HG02938 (cell line): ENCODE results near the gene NLGN1.

Experiments used
- ATAC-seq: cut with Tn5 transposase; IDR thresholded peaks from one replicate; pipeline ENCODE4 v1.9.1; 2021; ENCODE audit warnings: mild to moderate bottlenecking, moderate library complexity; ENCODE audit not compliant: unreplicated experiment

NLGN1 gene

DNA sequence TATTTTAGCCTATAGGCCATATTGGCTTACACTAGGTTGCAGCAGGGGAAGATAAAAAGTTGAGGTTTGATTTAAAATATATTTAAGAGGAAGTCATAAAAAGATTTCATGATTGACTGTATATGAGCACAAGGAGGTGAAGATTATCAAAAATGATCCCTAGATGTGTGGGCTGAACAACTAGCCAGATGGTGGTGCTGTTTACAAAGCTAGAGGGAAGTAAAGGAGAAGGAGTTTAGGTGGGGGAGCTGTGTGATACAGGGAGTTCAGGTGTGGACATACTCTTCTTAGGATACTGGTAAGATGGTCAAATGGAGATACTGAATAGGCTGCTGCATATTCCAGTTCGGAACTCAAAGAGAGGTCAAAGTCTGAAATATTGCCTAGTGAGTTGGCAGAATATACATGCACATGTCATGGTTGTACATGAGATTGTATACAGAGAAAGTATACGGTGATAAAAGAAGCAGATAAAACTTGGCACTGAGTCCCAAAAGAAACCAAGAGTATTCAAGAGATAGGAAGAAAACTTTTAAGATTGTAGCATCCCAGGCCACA is 727.8 kb downstream of the NLGN1 start:
- no peak for ATAC-seq

- ATAC-seq, result no peak
Observed at GRCh38 chr3:174126990-174127758, 729.6 kb downstream of the NLGN1 start.

DNA sequence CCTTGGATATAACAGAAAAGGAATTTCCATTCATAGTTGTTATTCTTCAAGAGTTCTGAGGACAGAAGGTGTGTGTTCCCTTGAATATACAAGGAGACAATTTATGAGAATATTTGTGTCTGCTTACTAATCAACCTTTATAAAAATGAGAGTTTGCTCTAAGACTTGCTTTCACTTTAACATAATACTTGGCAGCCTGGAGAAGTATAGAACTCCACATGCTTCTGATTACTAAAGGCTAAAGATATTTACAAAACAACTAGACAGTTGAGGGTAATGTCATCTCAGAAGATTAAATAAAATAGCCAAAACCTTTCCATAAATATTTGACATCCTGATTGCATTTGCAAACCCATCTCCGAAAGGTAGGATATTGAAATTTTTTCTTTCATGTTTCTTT is 734.5 kb downstream of the NLGN1 start:
- no peak for ATAC-seq

- no peak for ATAC-seq
Observed at GRCh38 chr3:174132421-174133042, 735.0 kb downstream of the NLGN1 start.

GRCh38 chr3:174146008-174146407 is 748.5 kb downstream of the NLGN1 start:
- ATAC-seq, result no peak

DNA sequence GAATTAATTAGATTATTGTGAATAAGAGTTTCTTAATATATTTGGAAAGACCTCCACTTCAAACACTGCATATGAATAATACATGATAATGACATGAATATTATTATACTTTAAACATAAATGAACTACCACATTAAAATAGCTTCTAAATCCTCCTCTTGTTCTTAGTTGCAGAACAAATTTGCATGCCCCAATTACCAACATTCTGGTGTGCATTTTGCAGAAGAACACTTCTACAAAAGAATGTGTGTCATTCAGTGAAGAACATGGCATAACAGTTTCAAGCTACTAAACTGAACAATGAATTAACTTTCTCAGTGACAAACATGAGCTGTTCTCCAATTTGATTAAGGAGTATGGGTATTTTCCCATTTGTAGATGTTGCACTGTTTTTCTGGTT is 750.3 kb downstream of the NLGN1 start:
- no peak for ATAC-seq

GRCh38 chr3:174153871-174154270 is 756.3 kb downstream of the NLGN1 start:
- ATAC-seq, result no peak

- ATAC-seq, result no peak
Observed at GRCh38 chr3:174156200-174156599, 758.7 kb downstream of the NLGN1 start.

DNA sequence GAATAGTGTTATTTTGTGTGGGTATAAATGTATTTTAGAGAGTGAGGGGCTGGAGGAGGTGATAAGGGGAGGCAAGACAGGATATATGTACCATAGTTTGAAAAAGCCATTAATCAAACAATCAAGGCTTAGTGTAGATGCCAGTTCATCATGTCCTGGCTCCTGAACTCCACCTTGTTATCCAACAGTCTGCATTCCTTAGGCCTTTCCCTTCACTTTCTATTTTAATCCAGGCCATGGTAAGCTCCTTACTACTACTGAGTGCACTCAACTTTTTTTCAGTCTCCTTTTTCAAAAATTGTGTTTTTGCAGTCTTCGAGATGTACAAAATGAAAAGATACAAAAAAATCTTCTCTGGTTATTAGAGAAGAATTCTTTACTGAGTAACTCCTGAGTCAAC is 761.1 kb downstream of the NLGN1 start:
- ATAC-seq, result no peak

GRCh38 chr3:174159604-174160003 is 762.1 kb downstream of the NLGN1 start:
- no peak for ATAC-seq

DNA sequence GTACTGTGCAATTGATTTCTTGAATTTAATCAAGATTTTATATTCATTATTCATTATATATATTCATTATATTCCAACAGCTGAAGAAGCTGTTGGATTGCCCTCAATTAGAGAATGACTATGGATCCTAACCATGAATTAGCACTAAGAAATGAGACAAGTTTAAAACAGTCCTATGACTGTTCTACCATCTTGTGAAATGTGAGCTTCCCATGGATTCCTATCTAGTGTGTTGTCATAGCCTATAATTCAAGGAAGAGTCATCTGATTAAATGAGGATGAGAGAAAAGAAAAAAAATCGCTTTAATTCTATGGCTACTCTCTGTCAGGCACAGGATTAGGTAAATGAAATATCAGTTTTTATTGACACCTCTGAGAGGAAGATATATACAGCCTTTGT is 765.0 kb downstream of the NLGN1 start:
- no peak for ATAC-seq

- ATAC-seq, result no peak
Observed at GRCh38 chr3:174168026-174168425, 770.5 kb downstream of the NLGN1 start.

- no peak for ATAC-seq
Observed at GRCh38 chr3:174168538-174169254, 771.2 kb downstream of the NLGN1 start.

DNA sequence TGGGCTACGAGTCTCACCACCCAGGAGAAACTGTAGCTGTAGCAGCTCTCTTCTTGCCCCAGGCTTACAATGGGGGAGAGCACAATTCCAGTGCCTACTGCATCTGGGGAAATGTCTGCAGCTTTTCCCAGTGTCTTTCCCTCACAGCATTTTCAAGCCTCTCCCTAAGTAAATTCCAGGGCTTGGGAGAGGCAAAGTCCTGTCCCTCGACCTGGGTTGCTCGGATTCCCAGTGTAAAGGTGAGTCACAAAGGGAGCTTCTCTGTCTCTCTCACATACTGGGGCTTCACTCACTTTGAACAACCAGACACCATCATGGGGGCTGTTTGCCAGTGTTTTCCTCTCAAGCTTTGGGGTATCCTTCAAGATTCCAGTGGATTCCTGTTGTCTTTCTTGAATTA is 772.2 kb downstream of the NLGN1 start:
- no peak for ATAC-seq

- ATAC-seq, result no peak
Observed at GRCh38 chr3:174170248-174170647, 772.7 kb downstream of the NLGN1 start.

GRCh38 chr3:174186377-174186989 is 788.9 kb downstream of the NLGN1 start:
- no peak for ATAC-seq

- ATAC-seq, result no peak
Observed at GRCh38 chr3:174191380-174191779, 793.8 kb downstream of the NLGN1 start.

DNA sequence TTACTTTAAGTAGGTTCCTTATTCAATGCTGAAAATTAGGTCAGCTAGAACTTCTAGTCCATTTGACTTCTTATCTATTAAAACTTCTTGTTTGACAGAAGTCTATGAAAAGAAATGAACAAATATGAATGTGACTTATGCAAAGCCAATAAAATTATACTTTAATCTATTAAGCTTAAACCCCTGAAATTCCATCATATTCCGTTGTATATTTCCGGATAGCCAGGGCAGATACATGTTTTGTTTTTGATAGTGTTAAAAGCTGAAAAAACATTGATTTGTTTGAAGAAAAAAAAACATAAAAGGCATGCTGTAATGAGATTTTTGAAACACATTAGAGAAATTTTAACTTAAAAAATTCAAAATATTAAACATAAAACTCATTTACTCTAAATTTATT is 794.4 kb downstream of the NLGN1 start:
- no peak for ATAC-seq

DNA sequence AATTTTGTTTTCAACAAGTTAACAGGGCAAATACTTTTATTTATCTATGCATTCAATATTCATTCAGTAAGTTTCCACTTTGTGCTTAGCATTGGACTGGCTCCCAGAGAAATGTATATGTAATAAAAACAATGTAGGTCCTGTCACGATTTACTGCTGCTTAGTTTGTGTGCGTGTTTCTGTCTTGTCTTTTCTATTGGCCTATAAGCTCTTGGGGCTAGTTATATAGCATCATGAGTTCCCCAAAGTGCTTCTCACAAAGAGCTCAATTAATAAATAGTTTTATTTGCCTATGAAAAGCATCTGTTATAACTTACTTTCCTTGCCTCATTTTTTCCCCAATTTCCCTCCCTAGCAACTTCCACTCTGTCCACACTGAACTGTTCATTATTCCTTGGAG is 794.9 kb downstream of the NLGN1 start:
- no peak for ATAC-seq

GRCh38 chr3:174193604-174194003 is 796.1 kb downstream of the NLGN1 start:
- ATAC-seq, result no peak

DNA sequence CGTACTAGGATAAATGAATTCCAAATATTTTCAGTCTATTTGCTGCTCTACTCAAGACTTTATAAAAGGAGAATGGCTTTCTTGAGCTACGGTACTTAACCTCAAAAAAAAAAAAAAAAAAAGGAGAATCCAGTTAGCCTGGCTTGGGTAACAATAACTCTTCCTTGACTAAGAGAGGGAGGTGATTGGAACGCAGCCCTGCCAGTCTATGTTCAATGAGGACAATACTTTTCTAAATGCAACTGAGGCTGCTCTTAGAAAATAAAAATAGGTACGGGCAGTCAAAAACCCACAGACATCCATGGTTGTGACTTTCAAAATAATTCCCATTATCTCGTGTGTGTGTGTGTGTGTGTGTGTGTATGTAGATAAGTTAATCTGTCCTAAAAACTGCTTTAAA is 799.9 kb downstream of the NLGN1 start:
- ATAC-seq, result no peak
